ENCODE results near the gene AXIN1. TPM values are rescaled to one million over a fixed set of nuclear protein-coding genes. Genes with fewer than 3 reads are reported as not detected.

The AXIN1 gene
- total RNA-seq, 1 experiment from 2014 or later = 50.3 TPM

DNA sequence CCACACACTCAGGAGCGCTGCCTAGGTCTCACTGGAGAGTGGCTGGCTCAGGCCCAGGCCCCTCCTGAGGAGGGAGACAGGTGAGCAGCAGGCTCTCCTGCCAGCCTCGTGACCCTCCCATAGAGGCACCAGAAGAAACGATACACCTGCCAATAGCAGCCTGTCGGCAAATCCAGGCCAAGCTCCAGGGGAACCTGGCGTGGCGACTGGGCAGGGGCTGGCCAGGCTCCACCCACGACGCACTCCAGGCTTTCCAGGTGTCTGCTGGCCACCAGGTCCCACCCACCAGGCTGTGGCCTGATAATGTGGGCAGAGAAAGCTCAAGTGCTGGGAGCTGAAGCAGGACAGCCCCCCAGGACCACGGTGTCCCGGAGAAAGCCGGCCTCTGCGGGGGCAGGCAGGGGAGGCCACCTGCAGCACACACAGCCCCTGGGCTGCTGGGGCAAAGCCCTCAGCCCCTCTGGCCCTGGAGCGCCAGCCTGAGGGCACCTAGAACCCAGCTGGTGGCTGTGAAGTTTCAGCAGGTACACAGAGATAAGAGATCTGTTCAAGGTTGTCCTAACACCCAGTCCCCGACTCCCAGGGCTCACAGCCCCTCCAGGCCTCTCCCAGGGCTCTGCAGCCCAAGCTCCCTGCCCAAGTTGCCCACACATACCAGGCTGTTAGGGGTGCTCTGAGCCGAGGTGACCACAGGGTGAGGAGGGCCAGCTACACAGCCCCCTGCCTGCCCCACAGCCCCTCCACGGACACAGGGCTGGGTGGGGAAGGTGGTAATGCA lies 26.8 kb upstream of the AXIN1 start (continued):
- TF ChIP-seq, protein P1, sequence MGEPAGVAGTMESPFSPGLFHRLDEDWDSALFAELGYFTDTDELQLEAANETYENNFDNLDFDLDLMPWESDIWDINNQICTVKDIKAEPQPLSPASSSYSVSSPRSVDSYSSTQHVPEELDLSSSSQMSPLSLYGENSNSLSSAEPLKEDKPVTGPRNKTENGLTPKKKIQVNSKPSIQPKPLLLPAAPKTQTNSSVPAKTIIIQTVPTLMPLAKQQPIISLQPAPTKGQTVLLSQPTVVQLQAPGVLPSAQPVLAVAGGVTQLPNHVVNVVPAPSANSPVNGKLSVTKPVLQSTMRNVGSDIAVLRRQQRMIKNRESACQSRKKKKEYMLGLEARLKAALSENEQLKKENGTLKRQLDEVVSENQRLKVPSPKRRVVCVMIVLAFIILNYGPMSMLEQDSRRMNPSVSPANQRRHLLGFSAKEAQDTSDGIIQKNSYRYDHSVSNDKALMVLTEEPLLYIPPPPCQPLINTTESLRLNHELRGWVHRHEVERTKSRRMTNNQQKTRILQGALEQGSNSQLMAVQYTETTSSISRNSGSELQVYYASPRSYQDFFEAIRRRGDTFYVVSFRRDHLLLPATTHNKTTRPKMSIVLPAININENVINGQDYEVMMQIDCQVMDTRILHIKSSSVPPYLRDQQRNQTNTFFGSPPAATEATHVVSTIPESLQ (CRISPR knock-in tag; IDR thresholded peaks at IDR 0.05) = no peak
- no peak for TF ChIP-seq FOXJ3 (CRISPR knock-in tag; IDR thresholded peaks at IDR 0.05; ENCODE audit: borderline replicate concordance)
- TF ChIP-seq, protein P2, sequence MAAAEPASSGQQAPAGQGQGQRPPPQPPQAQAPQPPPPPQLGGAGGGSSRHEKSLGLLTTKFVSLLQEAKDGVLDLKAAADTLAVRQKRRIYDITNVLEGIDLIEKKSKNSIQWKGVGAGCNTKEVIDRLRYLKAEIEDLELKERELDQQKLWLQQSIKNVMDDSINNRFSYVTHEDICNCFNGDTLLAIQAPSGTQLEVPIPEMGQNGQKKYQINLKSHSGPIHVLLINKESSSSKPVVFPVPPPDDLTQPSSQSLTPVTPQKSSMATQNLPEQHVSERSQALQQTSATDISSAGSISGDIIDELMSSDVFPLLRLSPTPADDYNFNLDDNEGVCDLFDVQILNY (CRISPR knock-in tag; IDR thresholded peaks at IDR 0.05) = no peak
- TF ChIP-seq, protein P3, sequence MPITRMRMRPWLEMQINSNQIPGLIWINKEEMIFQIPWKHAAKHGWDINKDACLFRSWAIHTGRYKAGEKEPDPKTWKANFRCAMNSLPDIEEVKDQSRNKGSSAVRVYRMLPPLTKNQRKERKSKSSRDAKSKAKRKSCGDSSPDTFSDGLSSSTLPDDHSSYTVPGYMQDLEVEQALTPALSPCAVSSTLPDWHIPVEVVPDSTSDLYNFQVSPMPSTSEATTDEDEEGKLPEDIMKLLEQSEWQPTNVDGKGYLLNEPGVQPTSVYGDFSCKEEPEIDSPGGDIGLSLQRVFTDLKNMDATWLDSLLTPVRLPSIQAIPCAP (CRISPR knock-in tag; IDR thresholded peaks at IDR 0.05) = no peak
- no peak for TF ChIP-seq SMAD3 (CRISPR knock-in tag; IDR thresholded peaks at IDR 0.05; ENCODE audit: borderline replicate concordance)
- TF ChIP-seq CREM (CRISPR knock-in tag; IDR thresholded peaks at IDR 0.05) = no peak
- TF ChIP-seq, protein P4, sequence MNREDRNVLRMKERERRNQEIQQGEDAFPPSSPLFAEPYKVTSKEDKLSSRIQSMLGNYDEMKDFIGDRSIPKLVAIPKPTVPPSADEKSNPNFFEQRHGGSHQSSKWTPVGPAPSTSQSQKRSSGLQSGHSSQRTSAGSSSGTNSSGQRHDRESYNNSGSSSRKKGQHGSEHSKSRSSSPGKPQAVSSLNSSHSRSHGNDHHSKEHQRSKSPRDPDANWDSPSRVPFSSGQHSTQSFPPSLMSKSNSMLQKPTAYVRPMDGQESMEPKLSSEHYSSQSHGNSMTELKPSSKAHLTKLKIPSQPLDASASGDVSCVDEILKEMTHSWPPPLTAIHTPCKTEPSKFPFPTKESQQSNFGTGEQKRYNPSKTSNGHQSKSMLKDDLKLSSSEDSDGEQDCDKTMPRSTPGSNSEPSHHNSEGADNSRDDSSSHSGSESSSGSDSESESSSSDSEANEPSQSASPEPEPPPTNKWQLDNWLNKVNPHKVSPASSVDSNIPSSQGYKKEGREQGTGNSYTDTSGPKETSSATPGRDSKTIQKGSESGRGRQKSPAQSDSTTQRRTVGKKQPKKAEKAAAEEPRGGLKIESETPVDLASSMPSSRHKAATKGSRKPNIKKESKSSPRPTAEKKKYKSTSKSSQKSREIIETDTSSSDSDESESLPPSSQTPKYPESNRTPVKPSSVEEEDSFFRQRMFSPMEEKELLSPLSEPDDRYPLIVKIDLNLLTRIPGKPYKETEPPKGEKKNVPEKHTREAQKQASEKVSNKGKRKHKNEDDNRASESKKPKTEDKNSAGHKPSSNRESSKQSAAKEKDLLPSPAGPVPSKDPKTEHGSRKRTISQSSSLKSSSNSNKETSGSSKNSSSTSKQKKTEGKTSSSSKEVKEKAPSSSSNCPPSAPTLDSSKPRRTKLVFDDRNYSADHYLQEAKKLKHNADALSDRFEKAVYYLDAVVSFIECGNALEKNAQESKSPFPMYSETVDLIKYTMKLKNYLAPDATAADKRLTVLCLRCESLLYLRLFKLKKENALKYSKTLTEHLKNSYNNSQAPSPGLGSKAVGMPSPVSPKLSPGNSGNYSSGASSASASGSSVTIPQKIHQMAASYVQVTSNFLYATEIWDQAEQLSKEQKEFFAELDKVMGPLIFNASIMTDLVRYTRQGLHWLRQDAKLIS (CRISPR knock-in tag; IDR thresholded peaks at IDR 0.05; ENCODE audit: borderline replicate concordance) = no peak
- 0 out of 2 replicates have a peak, but pooled peaks have one; percentile 13 for TF ChIP-seq FOXK1 (CRISPR knock-in tag; IDR thresholded peaks at IDR 0.05)
- TF ChIP-seq, protein P5, sequence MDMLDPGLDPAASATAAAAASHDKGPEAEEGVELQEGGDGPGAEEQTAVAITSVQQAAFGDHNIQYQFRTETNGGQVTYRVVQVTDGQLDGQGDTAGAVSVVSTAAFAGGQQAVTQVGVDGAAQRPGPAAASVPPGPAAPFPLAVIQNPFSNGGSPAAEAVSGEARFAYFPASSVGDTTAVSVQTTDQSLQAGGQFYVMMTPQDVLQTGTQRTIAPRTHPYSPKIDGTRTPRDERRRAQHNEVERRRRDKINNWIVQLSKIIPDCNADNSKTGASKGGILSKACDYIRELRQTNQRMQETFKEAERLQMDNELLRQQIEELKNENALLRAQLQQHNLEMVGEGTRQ (CRISPR knock-in tag; IDR thresholded peaks at IDR 0.05) = peak; percentile 83
- TF ChIP-seq, protein P6, sequence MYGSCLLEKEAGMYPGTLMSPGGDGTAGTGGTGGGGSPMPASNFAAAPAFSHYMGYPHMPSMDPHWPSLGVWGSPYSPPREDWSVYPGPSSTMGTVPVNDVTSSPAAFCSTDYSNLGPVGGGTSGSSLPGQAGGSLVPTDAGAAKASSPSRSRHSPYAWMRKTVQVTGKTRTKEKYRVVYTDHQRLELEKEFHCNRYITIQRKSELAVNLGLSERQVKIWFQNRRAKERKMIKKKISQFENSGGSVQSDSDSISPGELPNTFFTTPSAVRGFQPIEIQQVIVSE (CRISPR knock-in tag; IDR thresholded peaks at IDR 0.05; ENCODE audit: borderline replicate concordance) = no peak
- TF ChIP-seq OVOL2 (CRISPR knock-in tag; IDR thresholded peaks at IDR 0.05; ENCODE audit: borderline replicate concordance) = no peak
- no peak for TF ChIP-seq ZNF219 (CRISPR knock-in tag; IDR thresholded peaks at IDR 0.05; ENCODE audit: borderline replicate concordance)
- no peak for TF ChIP-seq GABPB1 (CRISPR knock-in tag; IDR thresholded peaks at IDR 0.05)
- TF ChIP-seq ZNF396 (CRISPR knock-in tag; IDR thresholded peaks at IDR 0.05; ENCODE audit: borderline replicate concordance) = no peak
- TF ChIP-seq GTF2I (CRISPR knock-in tag; conservative IDR thresholded peaks at IDR 0.05) = no peak
- no peak for TF ChIP-seq TEAD1 (CRISPR knock-in tag; IDR thresholded peaks at IDR 0.05)
- TF ChIP-seq, protein P7, sequence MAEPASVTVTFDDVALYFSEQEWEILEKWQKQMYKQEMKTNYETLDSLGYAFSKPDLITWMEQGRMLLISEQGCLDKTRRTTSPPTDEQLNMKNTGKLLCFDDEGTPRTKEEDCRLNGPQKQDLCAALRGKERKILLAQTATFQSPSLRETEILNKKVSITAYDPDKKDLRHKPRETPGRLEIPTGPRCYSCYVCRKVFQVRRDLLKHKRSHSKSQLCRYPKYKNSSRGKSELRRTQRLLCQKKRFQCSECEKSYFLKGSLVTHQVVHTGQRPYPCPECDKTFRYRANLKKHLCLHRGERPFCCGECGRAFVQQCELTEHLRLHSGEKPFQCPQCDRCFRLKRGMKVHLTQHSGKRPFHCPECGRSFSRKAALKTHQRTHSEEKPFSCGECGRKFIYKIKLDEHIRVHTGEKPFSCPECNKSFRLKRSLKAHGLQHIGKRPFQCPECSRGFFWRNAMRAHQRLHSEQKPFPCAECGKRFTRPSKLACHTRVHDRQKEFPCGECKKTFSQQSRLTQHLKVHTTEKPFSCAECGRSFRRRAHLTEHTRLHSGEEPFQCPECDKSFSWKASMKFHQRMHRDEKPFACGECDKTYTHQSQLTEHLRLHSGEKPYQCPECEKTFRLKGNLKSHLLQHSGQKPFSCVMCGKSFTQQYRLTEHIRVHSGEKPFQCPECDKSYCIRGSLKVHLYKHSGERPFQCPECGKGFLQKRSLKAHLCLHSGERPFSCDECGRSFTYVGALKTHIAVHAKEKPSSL (CRISPR knock-in tag; conservative IDR thresholded peaks at IDR 0.05) = no peak

Measured in WTC11 (cell line).